ENCODE data around the gene VHLL. TPM values are rescaled to one million over a fixed set of nuclear protein-coding genes. Genes with fewer than 3 reads are reported as not detected.
A peak's percentile ranks its signal among the peaks of the same experiment; 100 is the strongest.

The VHLL gene
- total RNA-seq, 2 donors from 2014 or later = not detected

- intact Hi-C loops (cut with DNase I) = no loop called here
- H3K36me3 ChIP-seq (replicated peaks in 1 of 2; ENCODE audit: insufficient read depth in 1 of 2, low read depth in 2 of 2) = no peaks in the 10 kb centered on the region
- TF ChIP-seq POLR2A (IDR thresholded peaks at IDR 0.05) = no peak
- DNase-seq (no peak), ATAC-seq (no peak)
- H3K27me3 ChIP-seq = no peaks in the 10 kb centered on the region
- H3K4me3 ChIP-seq = no peak overlapping the region
- H3K27ac ChIP-seq = no peak overlapping the region
- peaks cover 25% of the 10 kb centered on the region for H3K4me1 ChIP-seq
- no peaks in the 10 kb centered on the region for H3K9me3 ChIP-seq
- WGBS, 2 donors = 91 to 100% methylated on average over 1 to 16 of the region's 21 CpGs
Observed at GRCh38 chr1:156285437-156285836, 13.7 kb downstream of the VHLL start.

GRCh38 chr1:156284757-156285156 lies 14.3 kb downstream of the VHLL start:
- intact Hi-C loops (cut with DNase I) = no loop called here
- Histone ChIP-seq H3K27me3 (no peaks in the 10 kb centered on the region), H3K4me1 (peaks cover 25% of the 10 kb centered on the region), H3K27ac (no peak overlapping the region), H3K9me3 (no peaks in the 10 kb centered on the region), H3K4me3 (no peak overlapping the region), H3K36me3 (replicated peaks in 1 of 2; ENCODE audit: insufficient read depth in 1 of 2, low read depth in 2 of 2) (no peaks in the 10 kb centered on the region)
- TF ChIP-seq POLR2A (IDR thresholded peaks at IDR 0.05) = no peak
- TF ChIP-seq CTCF (IDR thresholded peaks at IDR 0.05) = no peak
- 59 to 82% methylated on average over 4 of the region's 4 CpGs for WGBS, 2 donors
- ATAC-seq = no peak
- DNase-seq = no peak

- Histone ChIP-seq H3K27me3 (no peaks in the 10 kb centered on the region), H3K27ac (peak within 1 kb of the TSS in 3 of 4 donors; percentile 81 to 92 (median 86)), H3K36me3 (replicated peaks in 1 of 2; ENCODE audit: insufficient read depth in 1 of 2, low read depth in 2 of 2) (no peaks in the 10 kb centered on the region), H3K4me1 (peaks cover 25% of the 10 kb centered on the region), H3K9me3 (no peaks in the 10 kb centered on the region), H3K4me3 (peak within 1 kb of the TSS; percentile 82 to 96)
- no peak for ATAC-seq
- intact Hi-C loops (cut with DNase I) = no loop called here
- 73 to 77% methylated on average over 7 of the region's 7 CpGs for WGBS, 2 donors
- no peak for DNase-seq
- TF ChIP-seq POLR2A (IDR thresholded peaks at IDR 0.05) = no peak
- no peak for TF ChIP-seq CTCF (IDR thresholded peaks at IDR 0.05)
Observed at GRCh38 chr1:156284112-156284511, 15.0 kb downstream of the VHLL start, which contains the start of gene TMEM79. TSS of gene TMEM79 (plus strand) at chr1:156284325. CDS start at chr1:156285227, 902 bp downstream.

GRCh38 chr1:156283521-156283920 lies 15.6 kb downstream of the VHLL start:
- H3K27ac ChIP-seq = peak overlapping the region in 1 of 4 donors; percentile 92
- no peaks in the 10 kb centered on the region for H3K36me3 ChIP-seq (replicated peaks in 1 of 2; ENCODE audit: insufficient read depth in 1 of 2, low read depth in 2 of 2)
- no peak for ATAC-seq
- no peak for DNase-seq
- TF ChIP-seq CTCF (IDR thresholded peaks at IDR 0.05) (no peak), POLR2A (IDR thresholded peaks at IDR 0.05) (no peak)
- WGBS, 2 donors = 73 to 85% methylated on average over 1 of the region's 1 CpG
- H3K4me1 ChIP-seq = peaks cover 25% of the 10 kb centered on the region
- intact Hi-C loops (cut with DNase I) = no loop called here
- H3K27me3 ChIP-seq = no peaks in the 10 kb centered on the region
- H3K9me3 ChIP-seq = no peaks in the 10 kb centered on the region
- H3K4me3 ChIP-seq = peak overlapping the region in 1 of 2 donors; percentile 82

- H3K27me3 ChIP-seq = no peaks in the 10 kb centered on the region
- TF ChIP-seq POLR2A (IDR thresholded peaks at IDR 0.05) = peak; percentile 75 to 92 (median 90)
- no peak for TF ChIP-seq CTCF (IDR thresholded peaks at IDR 0.05)
- ATAC-seq (peak; percentile 98), DNase-seq (peak; percentile 96 to 98 (median 98))
- peak within 1 kb of the TSS; percentile 82 to 96 for H3K4me3 ChIP-seq
- H3K36me3 ChIP-seq (replicated peaks in 1 of 2; ENCODE audit: insufficient read depth in 1 of 2, low read depth in 2 of 2) = peaks cover 0 to 5% of the 10 kb centered on the region in 2 donors
- peaks cover 25% of the 10 kb centered on the region for H3K4me1 ChIP-seq
- H3K9me3 ChIP-seq = no peaks in the 10 kb centered on the region
- intact Hi-C loops (cut with DNase I) = no loop called here
- WGBS, 2 donors = 0 to 1% methylated on average over 31 to 36 of the region's 50 CpGs
- peak within 1 kb of the TSS; percentile 67 to 92 (median 84) for H3K27ac ChIP-seq
Observed at GRCh38 chr1:156282479-156283222, 16.5 kb downstream of the VHLL start, which contains the start of gene SMG5. TSS of gene SMG5 (minus strand) at chr1:156282825. CDS start at chr1:156282680, 145 bp downstream.

Data from body of pancreas (tissue), 4 donors.